ENCODE results near the gene DTX2. TPM values are rescaled to one million over a fixed set of nuclear protein-coding genes. Genes with fewer than 3 reads are reported as not detected.
"Not testable (repeated sequence)": the region's sequence is repeated elsewhere in the genome, so short reads cannot be mapped to it uniquely, and the experiment has no call there.

Gene DTX2
- total RNA-seq, 1 experiment from 2014 or later = 11.5 TPM

DNA sequence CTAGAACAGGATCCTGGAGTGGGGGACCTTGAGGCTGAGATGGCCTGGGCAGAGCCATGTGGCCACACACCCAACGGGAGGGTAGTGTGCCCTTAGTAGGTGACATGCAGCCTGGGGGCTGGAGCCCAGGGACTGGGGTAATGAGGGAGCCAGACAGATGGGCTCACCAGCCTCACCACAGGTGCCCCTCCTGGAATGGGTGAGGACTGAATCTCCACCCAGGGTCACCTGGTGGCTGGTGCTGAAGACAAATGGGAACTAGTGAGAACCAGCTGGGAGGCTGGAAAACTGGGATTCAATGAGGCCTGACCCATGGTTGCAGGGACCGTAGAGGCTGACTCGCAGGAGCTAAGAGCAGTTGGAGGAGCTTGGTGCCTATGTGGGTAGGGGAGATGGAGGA lies 30.7 kb upstream of the DTX2 start:
- Histone ChIP-seq H3K36me3 (no peaks in the 10 kb centered on the region), H3K27ac (no peak overlapping the region), H3K4me1 (peaks cover 17% of the 10 kb centered on the region), H3K9me3 (replicated peaks) (no peaks in the 10 kb centered on the region), H3K27me3 (no peaks in the 10 kb centered on the region), H3K4me3 (no peak overlapping the region)
- DNase-seq = no peak

DNA sequence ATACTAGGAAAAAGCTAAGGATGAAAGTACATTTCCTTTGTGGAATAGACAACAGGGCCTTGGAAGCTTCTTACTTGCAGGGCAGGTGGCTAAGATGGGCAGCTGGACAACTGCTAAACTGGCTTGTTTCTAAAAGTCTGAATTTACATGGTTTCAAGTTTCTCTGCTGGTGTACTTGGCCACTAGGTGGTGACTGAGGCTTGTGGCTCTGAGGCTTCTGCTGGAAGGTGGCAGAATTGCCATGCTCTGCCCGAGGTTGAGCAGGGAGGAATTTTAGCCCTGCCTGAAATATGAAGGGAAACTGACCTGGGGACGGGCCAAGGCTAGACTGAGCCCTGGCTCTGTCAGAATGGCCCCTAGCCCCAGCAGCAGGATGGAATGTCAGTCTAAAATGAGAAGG lies 23.6 kb upstream of the DTX2 start:
- peak; percentile 84 to 90 for DNase-seq
- not testable (repeated sequence) for H3K4me3 ChIP-seq; H3K9me3 ChIP-seq (replicated peaks); H3K4me1 ChIP-seq; H3K27me3 ChIP-seq; H3K36me3 ChIP-seq; H3K27ac ChIP-seq

DNA sequence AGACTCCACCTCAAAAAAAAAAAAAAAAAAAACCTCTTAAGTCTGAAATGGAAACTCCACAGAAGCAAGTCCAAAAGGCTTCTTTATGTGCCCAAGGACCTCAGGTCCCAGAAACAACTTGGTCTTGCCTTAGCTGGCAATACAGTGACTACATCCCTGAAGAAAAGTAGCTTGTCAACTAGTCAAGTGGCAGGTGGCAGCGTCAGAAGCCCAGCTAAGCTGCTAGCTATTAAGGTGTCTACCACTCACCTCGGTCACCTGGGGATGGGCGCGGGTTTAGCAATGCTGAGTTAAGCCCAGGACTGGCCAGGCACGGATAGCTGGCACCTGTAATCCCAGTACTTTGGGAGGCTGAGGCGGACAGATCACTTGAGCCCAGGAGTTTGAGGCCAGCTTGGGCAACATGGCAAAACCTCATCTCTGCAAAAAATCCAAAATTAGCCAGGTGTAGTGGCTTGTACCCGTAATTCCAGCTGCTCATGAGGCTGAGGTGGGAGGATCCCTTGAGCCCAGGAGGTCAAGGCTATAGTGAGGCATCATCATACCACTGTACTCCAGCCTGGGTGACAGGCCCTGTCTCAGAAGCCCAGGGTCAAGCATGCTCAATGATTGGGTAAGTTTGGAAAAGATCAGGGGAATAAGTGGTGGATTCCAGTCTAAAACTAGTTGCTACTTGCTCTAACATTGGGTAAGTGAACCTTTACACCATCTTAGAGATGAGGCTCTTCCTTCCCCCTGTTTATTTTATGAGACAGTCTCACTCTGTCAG lies 22.2 kb upstream of the DTX2 start:
- not testable (repeated sequence) for DNase-seq

DNA sequence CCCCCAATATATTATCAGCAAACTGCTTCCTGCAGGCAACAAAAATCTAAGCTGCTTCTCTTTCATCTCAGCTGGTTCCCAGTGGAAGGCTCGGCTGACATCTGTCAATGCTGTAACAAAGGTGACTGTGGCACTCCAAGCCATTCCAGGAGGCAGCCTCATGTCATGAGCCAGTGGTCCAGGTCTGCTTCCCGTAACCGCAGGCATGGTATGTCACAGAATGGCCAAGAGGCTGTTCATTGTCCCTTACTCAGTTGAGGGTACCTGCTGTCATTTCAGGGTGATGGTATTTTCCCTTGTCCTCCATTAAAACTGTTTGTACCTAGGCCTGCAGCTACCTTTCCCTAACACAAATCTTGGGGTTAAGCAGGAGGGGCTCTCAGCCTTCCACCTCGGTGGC lies 21.1 kb upstream of the DTX2 start:
- H3K27me3 ChIP-seq; DNase-seq; H3K4me3 ChIP-seq; H3K9me3 ChIP-seq (replicated peaks); H3K36me3 ChIP-seq; H3K4me1 ChIP-seq; H3K27ac ChIP-seq: not testable (repeated sequence)

More for the DNA sequence above, 22.2 kb upstream of the DTX2 start:
- H3K27ac ChIP-seq; H3K4me1 ChIP-seq; H3K9me3 ChIP-seq (replicated peaks); H3K4me3 ChIP-seq; H3K27me3 ChIP-seq; H3K36me3 ChIP-seq: not testable (repeated sequence)

DNA sequence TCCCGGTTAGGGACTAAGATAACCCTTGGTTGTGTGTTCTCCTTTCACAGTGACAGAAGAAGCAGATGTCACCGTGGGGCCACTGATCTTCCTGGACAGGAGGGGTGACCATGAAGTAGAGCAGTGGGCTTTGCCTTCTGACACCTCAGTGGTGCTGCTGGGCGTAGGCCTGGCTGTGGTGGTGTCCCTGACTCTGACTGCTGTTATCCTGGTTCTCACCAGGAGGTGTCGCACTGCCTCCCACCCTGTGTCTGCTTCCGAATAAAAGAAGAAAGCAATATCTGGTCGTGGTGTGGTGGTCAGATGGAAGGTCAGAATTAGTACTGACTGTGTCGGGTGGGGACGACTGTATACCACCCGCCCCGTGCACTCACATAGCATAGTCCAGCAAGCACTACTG lies 19.7 kb upstream of the DTX2 start:
- not testable (repeated sequence) for H3K4me3 ChIP-seq; DNase-seq; H3K4me1 ChIP-seq; H3K9me3 ChIP-seq (replicated peaks); H3K27me3 ChIP-seq; H3K27ac ChIP-seq; H3K36me3 ChIP-seq

DNA sequence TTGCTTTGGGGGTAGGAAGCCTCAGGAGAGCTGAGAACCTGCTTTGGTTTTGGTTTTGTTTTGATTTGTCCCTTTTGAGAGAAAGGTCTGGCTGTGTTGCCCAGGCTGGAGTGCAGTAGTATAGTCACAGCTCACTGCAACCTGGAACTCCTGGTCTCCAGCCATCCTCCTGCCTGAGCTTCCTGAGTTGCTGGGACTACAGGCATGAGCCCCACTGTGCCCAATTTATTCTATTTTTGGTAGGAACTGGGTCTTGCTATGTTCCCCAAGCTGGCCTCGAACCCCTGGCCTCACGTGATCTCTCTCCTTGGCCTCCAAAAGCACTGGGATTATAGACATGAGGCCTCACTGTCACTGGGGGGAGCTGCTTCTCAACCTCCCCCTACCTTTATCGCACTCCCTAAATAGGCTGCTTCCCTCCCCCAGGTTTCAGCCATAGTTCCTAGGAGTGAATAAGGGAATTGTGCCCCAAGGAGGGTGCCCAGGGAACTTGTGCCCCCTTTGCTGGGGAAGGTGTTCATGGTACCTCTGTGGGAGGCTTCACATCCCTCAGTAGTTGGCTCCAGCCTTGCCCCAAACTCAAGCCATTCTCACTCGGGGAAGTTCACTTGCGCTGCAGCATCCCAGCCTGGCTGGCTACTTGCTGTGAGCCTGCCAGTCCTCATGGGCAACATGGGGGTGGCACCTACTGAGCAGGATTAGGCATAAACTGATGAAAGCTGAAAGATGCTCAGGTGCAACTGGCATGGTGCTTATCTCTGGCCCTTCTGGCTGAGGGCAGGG lies 18.7 kb upstream of the DTX2 start:
- not testable (repeated sequence) for H3K27me3 ChIP-seq; H3K9me3 ChIP-seq (replicated peaks); H3K27ac ChIP-seq; H3K36me3 ChIP-seq; DNase-seq; H3K4me3 ChIP-seq; H3K4me1 ChIP-seq

DNA sequence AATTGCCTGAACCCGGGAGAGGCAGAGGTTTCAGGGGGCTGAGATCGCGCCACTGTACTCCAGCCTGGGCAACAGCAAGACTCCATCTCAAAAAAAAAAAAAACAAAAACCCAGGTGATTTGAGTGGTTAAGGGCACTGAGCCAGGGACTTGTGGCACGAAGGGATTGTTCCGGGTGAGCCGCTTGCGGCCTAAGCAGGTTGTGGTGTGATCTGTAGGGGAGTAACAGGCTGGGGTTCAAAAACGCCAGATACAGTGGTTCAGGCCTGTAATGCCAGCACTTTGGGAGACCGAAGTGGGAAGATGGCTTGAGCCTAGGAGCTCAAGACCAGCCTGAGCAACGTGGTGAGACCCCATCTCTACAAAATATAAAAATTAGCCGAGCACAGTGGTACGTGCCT lies 17.7 kb upstream of the DTX2 start:
- not testable (repeated sequence) for H3K4me1 ChIP-seq; H3K36me3 ChIP-seq; DNase-seq; H3K4me3 ChIP-seq; H3K27me3 ChIP-seq; H3K27ac ChIP-seq; H3K9me3 ChIP-seq (replicated peaks)

DNA sequence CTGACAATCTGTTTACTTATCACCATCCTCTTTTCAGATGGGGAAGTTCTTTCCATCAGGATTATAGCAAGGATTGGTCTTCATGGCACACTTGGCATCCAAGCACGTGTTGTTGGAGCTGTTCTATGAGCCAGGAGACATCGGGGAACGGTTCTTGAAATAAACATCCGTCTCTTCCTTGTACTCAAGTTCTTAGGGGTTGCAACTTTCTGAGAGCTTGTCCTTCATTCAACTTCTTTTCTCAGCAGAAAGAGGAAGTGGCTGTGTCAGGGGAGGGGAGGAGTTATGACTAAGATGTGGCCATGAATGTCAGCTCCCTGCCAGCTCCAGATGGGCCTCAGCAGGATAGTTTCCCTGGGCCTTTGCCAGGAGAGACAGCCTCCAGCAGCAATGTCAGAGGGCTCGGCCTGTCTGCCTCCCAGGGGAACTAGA lies 15.9 kb upstream of the DTX2 start:
- DNase-seq = peak in 1 of 2 experiments; percentile 45
- H3K36me3 ChIP-seq; H3K27me3 ChIP-seq; H3K4me1 ChIP-seq; H3K27ac ChIP-seq; H3K9me3 ChIP-seq (replicated peaks); H3K4me3 ChIP-seq: not testable (repeated sequence)

DNA sequence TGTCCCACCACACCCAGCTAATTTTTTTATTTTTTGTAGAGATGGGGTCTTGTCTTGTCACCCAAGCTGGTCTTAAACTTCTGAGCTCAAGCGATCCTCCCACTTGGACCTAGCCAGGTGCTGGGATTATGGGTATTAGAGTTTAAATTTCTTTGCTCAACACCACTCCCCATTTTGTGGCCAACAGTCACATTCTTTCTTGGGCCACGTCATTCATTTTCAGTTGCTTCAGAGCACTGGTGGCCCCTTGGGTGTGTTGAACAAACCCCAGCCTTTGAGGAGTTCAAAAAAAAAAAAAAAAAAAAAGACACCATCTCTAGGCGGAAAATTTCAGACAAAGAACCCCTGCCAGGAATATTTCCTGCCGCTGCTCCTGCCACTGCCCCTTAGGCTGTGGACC lies 4.5 kb upstream of the DTX2 start:
- not testable (repeated sequence) for H3K36me3 ChIP-seq; DNase-seq; H3K9me3 ChIP-seq (replicated peaks); H3K27me3 ChIP-seq; H3K4me3 ChIP-seq; H3K4me1 ChIP-seq; H3K27ac ChIP-seq

DNA sequence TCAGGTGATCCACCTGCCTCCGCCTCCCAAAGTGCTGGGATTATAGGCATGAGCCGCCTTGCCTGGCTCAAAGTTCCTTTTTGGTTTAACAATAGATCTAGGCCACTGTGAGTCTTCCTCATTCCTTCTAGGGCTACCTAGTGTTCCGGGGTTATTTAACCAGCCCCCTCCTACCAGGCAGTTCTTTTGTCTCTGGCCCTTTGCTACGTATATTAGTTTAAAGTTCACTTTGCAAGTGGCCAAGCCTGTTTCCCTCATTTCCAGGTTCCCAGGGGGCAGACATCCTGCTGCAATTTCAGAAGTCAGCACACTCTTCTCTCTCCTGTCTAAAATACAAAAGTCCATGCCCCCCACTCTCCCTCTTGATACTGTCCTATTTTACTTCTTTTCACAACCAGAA lies 3.0 kb upstream of the DTX2 start:
- H3K27ac ChIP-seq; H3K4me1 ChIP-seq; H3K36me3 ChIP-seq; H3K9me3 ChIP-seq (replicated peaks); H3K4me3 ChIP-seq; H3K27me3 ChIP-seq; DNase-seq: not testable (repeated sequence)

DNA sequence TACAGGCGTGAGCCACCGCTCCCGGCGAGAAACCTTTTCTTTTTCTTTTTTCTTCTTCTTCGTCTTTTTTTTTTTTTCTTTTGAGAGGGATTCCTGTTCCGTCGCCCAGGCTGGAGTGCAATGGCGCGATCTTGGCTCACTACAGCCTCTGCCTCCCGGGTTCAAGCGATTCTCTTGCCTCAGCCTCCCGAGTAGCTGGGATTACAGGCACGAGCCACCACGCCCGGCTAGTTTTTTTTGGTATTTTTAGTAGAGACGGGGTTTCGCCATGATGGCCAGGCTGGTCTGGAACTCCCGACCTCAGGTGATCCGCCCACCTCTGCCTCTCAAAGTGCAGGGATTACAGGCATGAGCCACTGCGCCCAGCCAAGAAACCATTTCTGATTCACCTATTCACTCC lies 742 bp upstream of the DTX2 start:
- not testable (repeated sequence) for H3K27me3 ChIP-seq; H3K9me3 ChIP-seq (replicated peaks); DNase-seq; H3K27ac ChIP-seq; H3K4me3 ChIP-seq; H3K36me3 ChIP-seq; H3K4me1 ChIP-seq

DNA sequence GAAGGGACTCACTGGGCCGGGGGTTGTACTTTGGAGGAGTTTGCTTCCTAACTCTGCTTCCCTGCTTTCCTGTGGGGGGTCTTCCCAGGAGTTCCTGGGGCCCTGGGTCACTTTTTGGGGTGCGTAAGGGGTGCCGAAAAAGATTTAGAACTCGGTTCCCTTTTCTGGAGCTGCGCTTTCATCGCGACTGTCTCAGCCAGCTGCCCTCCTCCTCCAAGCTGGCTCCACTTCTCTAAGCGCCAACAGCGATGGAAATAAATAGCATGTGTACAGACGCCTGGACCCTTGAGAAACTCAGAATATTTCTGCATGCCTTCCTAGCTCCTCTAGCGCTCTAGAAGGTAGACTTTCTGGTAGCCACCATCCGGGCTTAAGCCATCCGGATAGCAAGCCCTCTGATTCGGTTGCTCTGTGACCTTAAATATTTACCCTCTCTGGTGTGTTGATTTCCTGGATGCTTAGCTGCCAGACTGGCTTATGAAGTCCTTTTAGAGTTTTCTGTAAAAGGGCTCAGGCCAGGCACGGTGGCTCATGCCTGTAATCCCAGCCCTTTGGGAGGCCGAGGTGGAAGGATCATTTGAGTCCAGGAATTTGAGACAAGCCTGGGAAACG lies 868 bp downstream of the DTX2 start:
- not testable (repeated sequence) for H3K27ac ChIP-seq; H3K27me3 ChIP-seq; H3K9me3 ChIP-seq (replicated peaks); DNase-seq; H3K36me3 ChIP-seq; H3K4me1 ChIP-seq; H3K4me3 ChIP-seq

DNA sequence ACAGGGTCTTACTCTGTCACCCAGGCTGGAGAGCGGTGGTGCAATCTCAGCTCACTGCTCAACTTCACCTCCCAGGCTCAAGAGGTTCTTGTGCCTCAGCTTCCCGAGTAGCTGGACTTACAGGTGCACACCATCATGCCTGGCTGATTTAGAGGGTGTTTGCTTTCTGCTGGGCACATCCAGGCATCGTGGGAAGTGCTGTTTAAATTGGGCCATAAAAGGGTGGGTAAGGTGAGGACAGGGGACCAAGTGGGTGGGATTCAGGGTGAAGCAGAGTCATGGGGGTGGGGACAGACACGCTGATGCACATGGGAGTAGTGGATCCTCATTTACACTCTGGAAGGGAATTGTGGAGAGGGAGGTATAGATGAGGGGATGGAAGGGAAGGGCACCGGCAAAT lies 3.5 kb downstream of the DTX2 start:
- not testable (repeated sequence) for H3K36me3 ChIP-seq; H3K9me3 ChIP-seq (replicated peaks); H3K4me1 ChIP-seq; H3K27ac ChIP-seq; H3K27me3 ChIP-seq; DNase-seq; H3K4me3 ChIP-seq

DNA sequence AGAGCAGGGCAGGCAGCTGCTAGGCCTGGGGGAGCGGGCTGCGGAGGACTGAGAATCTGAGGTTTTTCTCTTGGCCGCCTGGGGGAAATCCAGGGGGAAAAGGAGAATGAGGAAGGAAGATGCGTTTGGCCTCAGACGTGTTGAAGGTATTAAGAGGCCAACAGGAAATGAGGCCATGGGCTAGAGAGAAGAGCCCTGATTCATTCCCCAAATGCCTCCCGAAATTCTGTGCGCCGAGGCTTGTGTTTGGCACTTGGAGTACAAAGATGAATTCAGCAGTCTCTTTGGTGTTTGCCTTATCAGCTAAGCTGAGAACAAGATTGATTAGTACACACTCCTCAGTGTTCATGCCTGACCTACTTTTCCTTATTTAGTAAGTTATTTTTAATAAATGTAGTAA lies 4.4 kb downstream of the DTX2 start:
- DNase-seq; H3K9me3 ChIP-seq (replicated peaks); H3K36me3 ChIP-seq; H3K27me3 ChIP-seq; H3K4me3 ChIP-seq; H3K27ac ChIP-seq; H3K4me1 ChIP-seq: not testable (repeated sequence)

DNA sequence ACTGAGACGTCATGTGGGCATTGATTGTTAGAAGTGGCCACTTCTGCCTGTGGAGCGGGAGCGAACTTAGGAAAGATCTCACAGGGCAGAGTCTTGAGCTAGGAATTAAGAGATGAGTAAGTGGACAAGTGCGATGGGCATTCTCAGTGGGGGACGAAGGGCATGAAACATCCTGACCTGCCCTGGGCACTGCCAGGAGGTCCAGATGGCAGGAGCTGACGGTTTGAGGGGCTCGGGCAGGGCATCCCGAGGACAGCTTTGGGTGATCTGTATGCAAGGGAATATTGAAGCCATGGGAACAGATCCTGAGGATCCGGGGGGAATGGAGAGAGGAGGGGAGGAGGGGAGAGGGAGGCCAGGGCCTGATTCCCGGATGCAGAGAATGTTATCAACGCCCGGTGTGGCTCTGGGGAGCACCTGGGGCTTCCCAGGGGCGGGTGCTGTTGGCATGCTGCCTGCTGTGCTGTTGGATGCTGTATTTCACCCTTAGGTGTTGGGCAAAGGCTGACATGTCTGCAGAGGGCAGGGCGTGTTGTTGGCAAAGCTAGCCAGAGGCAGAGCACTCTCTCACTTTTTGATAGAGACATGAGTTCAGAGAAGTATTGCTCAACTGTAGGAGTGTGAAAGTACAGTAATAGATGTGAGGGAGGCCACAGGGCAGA lies 6.4 kb downstream of the DTX2 start:
- not testable (repeated sequence) for H3K4me1 ChIP-seq; H3K27me3 ChIP-seq; H3K27ac ChIP-seq; H3K9me3 ChIP-seq (replicated peaks); H3K36me3 ChIP-seq; H3K4me3 ChIP-seq; DNase-seq
